Mucosa of descending colon (tissue), 3 donors: ENCODE measurements around the gene SEMA6B. TPM values are rescaled to one million over a fixed set of nuclear protein-coding genes. Genes with fewer than 3 reads are reported as not detected.
"Not testable (repeated sequence)": the region's sequence is repeated elsewhere in the genome, so short reads cannot be mapped to it uniquely, and the experiment has no call there.

Source experiments
- ATAC-seq: fragments of 200-7000 bp; cut with Tn5 transposase; one replicate; pipeline ENCODE4 v1.9.1; 2020; ENCODE audit warnings: mild to moderate bottlenecking, moderate library complexity
- DNase-seq, 3 donors: peaks; one replicate each; pipeline ENCODE4 v3.0.0-alpha.2; 2020
- H3K36me3 ChIP-seq: fragments of 200-600 bp; one replicate; pipeline ENCODE4 v1.8.0; 2021; ENCODE audit warnings: low read depth, mild to moderate bottlenecking
- H3K4me1 ChIP-seq: fragments of 200-600 bp; one replicate; pipeline ENCODE4 v1.8.0; 2021; ENCODE audit warnings: low read depth, mild to moderate bottlenecking
- H3K4me3 ChIP-seq: fragments of 200-600 bp; one replicate; pipeline ENCODE4 v1.8.0; 2021; ENCODE audit warnings: mild to moderate bottlenecking
- H3K9me3 ChIP-seq: fragments of 200-600 bp; one replicate; pipeline ENCODE4 v1.8.0; 2021; ENCODE audit warnings: mild to moderate bottlenecking
- intact Hi-C, 2 donors: fragments of 100-400 bp; cut with DNase I in 1 of 2; cut with micrococcal nuclease in 1 of 2; formaldehyde crosslinking; loops; one replicate each; pipeline versions ENCODE4 v1.11.0 to v1.11.1; 2022; cut with DNase I, micrococcal nuclease
- total RNA-seq, 3 donors: library from RNA; stranded (reverse); fragmentation: NEBNext Ultra II Directional in 2 of 3; extraction: Animal tissue kit (Norgen Biotek cat#: 25700) in 2 of 3; gene quantifications; one replicate each; pipeline versions ENCODE4 v1.2.1 to v1.2.4, GENCODE V29; 2021 to 2023
- TF ChIP-seq, protein P1 (sequence below): fragments of 200-600 bp; IDR thresholded peaks from one replicate; pipeline ENCODE4 v1.8.0; 2022; ENCODE audit warnings: antibody characterized with exemption, mild to moderate bottlenecking
- donor health status: DM: no; HTN: no; CAD: no; lungs with moderate emphysema.
- donor health status: DM: no; HTN: no; CAD: no.
- donor health status: DM: no; HTN: yes; CAD: no.

The SEMA6B gene
- total RNA-seq, 3 donors from 2014 or later, result 2.5 to 8.4 (median 5.9) TPM

DNA sequence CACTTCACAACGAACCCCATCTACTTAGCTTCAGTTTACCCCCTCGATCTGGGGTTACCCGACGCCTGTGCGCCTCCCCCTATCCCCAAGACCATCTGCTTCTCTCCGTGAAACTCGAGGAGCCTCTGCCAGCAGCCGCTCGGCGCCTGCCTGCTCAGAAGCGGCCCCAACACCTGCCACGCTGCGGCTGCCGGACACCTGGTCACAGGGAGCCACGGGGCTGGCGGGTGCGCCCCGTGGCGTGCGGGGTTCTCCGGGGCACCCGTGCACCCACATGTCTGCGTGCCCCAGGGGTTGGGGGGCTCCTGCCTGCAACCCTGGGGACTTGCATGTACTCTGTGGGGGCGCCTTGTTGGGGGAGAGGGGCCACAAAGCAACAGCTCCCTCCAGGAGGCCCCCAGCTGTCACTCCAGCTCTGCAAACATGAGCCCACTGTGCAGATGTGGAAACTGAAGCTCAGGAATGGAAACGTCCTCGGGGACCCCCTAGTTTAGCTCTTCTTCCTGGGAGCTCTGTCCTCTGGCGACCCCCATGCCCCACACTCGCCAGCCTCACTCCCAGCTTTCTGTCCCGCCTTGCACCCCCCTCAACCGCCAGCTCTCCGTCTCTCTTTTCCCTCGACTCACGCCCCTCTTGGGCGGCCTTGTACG, 7.0 kb upstream of the SEMA6B start:
- intact Hi-C loops, result loop anchor here in 1 of 2 donors (5.0 kb wide), 1 partner anchor 71 kb away; the partner anchor contains the start of gene TNFAIP8L1
- H3K4me3 ChIP-seq, result no peak overlapping the region
- DNase-seq (no peak), ATAC-seq (no peak)
- H3K9me3 ChIP-seq, result no peaks in the 10 kb centered on the region
- H3K4me1 ChIP-seq, result no peaks in the 10 kb centered on the region
- TF ChIP-seq, protein P1, sequence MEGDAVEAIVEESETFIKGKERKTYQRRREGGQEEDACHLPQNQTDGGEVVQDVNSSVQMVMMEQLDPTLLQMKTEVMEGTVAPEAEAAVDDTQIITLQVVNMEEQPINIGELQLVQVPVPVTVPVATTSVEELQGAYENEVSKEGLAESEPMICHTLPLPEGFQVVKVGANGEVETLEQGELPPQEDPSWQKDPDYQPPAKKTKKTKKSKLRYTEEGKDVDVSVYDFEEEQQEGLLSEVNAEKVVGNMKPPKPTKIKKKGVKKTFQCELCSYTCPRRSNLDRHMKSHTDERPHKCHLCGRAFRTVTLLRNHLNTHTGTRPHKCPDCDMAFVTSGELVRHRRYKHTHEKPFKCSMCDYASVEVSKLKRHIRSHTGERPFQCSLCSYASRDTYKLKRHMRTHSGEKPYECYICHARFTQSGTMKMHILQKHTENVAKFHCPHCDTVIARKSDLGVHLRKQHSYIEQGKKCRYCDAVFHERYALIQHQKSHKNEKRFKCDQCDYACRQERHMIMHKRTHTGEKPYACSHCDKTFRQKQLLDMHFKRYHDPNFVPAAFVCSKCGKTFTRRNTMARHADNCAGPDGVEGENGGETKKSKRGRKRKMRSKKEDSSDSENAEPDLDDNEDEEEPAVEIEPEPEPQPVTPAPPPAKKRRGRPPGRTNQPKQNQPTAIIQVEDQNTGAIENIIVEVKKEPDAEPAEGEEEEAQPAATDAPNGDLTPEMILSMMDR, result no peak
- H3K36me3 ChIP-seq, result no peaks in the 10 kb centered on the region

DNA sequence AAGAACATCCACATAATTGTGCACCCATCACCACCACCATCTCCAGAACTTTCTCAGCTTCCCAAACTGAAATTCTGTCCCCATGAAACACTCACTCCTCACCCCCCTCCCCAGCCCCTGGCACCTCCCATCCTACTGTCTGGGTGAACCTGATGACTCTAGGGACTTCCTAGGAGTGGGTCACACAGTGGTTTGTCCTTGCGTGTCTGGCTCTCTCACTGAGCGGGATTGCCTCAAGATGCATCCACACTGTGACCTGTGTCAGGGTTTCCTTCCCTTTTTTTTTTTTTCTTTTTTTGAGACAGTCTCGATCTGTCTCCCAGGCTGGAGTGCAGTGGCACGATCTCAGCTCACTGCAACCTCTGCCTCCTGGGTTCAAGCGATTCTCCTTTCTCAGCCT, 4.1 kb upstream of the SEMA6B start:
- H3K9me3 ChIP-seq, H3K4me1 ChIP-seq, H3K36me3 ChIP-seq, intact Hi-C loops, H3K4me3 ChIP-seq, DNase-seq: not testable (repeated sequence)
- ATAC-seq, result peak; percentile 56

DNA sequence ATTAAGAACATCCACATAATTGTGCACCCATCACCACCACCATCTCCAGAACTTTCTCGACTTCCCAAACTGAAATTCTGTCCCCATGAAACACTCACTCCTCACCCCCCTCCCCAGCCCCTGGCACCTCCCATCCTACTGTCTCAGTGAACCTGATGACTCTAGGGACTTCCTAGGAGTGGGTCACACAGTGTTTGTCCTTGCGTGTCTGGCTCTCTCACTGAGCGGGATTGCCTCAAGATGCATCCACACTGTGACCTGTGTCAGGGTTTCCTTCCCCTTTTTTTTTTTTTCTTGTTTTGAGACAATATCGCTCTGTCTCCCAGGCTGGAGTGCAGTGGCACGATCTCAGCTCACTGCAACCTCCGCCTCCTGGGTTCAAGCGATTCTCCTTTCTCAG, 2.6 kb upstream of the SEMA6B start:
- H3K36me3 ChIP-seq, H3K4me3 ChIP-seq, H3K4me1 ChIP-seq, H3K9me3 ChIP-seq, DNase-seq, intact Hi-C loops: not testable (repeated sequence)
- ATAC-seq, result peak; percentile 49

DNA sequence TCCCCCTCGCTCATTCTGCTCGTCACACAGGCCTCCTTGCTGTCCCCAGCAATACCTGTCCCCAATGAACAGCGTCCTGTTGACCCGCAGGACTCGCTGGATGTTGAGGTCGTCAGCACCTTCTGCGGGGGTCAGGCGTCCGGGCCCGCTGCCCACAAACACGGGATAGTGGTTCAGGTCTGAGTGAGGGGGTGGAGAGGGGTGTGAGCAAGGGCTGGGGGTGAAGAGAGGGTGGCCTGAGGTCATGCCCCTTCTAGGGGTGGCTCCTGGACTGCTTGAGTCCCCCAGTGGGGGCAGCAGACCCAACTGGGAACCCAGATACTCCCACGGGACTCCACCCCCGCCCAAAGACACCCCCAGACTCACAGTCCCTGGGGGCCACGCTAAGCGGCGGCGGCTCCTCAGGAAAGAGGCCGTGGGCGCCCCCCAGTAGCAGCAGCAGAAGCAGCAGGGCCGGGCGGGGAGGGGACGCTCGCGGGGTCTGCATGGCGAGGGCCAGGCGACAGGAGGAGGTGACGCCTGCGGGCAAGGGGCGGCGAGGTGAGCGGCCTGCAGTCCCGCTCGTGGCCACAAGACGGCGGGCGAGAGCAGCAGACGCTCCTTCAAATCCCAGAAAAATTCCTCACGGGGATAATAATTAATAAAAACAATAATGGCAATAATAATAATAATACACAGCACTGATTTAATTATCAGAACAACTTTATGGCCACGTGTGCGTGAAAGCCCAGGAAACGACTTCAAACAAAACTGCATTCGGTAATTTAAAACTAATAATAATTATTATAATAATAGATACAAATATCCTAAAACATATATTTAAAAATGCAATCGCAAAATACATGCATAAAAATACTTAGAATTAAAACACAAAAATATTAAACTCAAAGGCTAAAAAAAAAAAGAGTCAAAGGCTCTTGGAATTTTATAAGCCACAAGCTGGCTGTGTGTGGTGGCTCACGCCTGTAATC, 1.2 kb downstream of the SEMA6B start:
- TF ChIP-seq, protein P1, result peak; percentile 99
- no peaks in the 10 kb centered on the region for H3K9me3 ChIP-seq
- no peaks in the 10 kb centered on the region for H3K36me3 ChIP-seq
- intact Hi-C loops, result no loop called here
- no peak overlapping the region for H3K4me3 ChIP-seq
- peak; percentile 35 for ATAC-seq
- H3K4me1 ChIP-seq, result no peaks in the 10 kb centered on the region
- peak in 1 of 3 donors; percentile 49 for DNase-seq

DNA sequence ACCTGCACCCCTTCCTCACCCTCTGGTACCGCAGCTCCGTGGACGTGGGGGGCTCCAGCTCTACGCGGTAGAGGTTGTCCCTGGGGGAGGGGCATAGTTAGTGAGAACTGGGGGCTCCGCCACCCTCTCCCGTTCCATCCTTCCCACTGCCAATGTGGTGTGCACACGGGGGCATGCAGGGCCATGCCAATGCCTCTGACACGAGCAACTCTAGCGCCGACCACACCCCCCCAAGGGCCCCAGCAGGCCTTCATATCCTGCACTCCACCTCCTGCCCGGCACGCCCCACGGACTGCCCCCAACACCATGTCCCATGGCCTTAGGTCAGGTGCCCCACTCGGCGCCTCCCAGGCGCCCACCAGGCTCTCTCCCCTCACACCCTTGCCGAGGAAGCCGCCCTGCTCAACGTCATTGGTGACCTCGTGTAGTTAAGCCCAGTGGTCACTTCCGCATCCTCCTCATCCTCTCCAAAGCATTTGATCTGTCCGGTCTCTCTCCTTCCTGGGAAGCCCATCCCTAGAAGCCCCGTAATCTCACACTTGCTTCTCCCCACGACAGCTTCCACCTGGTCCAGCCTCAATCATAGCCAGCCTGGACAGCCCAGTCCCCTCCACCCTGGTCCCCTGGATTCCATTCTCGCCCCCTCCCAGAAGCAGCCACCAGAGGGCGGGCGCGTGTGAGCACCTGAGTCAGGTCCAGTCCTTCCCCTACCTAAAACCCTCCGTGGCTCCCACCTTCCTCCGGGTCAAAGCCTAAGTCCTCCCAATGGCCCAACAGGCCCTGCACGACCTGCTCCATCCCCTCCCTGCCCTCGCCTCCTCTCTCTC, 2.1 kb downstream of the SEMA6B start:
- H3K36me3 ChIP-seq, result no peaks in the 10 kb centered on the region
- no peak overlapping the region for H3K4me3 ChIP-seq
- H3K9me3 ChIP-seq, result no peaks in the 10 kb centered on the region
- DNase-seq (no peak), ATAC-seq (no peak)
- intact Hi-C loops, result no loop called here
- TF ChIP-seq, protein P1, result no peak
- no peaks in the 10 kb centered on the region for H3K4me1 ChIP-seq

DNA sequence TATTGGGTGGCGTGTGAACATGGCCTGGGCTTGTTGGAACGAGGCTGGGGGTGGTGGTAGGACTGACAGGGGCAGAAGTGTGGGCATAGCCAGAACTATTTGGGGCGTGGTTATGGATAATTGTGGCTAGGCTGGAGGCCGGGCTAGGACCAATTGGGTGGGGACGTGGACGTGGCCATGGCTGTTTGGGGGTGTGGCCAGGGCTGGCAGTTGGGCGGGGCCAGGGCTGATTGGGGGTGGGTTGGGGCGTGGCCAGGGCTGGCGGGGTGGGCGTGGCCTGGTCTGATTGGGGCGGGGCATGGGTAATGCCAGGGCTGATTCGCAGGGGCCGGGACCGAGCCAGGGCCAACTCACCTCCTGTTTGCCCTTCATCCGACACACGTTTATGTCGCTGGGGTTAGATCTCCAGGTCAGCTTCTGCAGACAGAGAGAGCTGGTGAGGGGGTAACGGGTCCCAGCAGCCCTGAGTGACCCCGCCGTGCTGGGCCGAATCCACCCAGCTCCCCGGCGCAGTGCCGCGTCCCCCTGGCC, 2.8 kb downstream of the SEMA6B start:
- Histone ChIP-seq H3K9me3 (no peaks in the 10 kb centered on the region), H3K4me1 (no peaks in the 10 kb centered on the region), H3K36me3 (no peaks in the 10 kb centered on the region), H3K4me3 (no peak overlapping the region)
- DNase-seq (peak; percentile 46 to 76 (median 61)), ATAC-seq (peak; percentile 87)
- intact Hi-C loops, result no loop called here
- TF ChIP-seq, protein P1, result no peak
